HG02610 (cell line): ENCODE results near the gene CT47C1.
"Not testable (repeated sequence)": the region's sequence is repeated elsewhere in the genome, so short reads cannot be mapped to it uniquely, and the experiment has no call there.

Source experiments
- ATAC-seq: cut with Tn5 transposase; IDR thresholded peaks from one replicate; pipeline ENCODE4 v1.9.1; 2021; ENCODE audit warnings: mild to moderate bottlenecking, moderate library complexity; ENCODE audit not compliant: unreplicated experiment

Gene CT47C1

DNA sequence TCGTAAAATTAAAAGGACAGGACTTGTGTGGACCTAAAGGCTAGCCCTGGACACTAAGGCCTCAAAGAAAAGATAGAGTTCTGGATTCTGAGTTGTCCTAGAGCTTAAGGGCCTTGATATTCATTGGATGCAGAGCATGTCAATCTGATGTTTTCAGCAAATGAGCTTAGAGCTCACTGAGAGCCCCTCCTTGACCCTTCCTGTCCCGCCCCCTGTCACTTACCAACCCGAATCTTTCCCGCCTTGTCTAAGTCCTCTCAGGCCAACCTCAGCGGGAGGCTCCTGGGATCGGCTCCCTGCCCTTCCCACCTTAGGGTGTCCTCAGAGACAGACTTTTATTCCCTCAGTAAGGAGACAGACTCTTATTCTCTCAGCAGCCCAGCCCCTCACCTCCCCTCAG, at the start of gene CT47C1:
TSS of gene CT47C1 (plus strand) at position 250 of the 400 bp plus-strand sequence. CDS start 233 bp downstream, outside the sequence.
- ATAC-seq, result no peak

DNA sequence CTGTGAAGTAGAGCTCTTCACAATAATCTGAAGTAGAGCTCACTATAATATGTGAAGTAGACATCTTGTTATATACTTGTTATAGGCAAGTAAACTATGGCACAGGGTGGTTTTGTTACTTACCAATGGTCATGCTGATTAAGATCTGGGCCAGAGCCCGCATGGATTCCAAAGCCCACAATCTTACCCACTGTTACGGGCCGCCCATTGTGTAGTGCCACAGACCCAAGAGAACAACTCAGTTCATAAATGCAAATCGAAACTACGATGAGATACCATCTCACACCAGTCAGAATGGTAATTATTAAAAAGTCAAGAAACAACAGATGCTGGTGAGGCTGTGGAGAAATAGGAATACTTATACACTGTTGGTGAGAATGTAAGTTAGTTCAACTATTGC, 46.9 kb upstream of the CT47C1 start:
- ATAC-seq, result no peak

DNA sequence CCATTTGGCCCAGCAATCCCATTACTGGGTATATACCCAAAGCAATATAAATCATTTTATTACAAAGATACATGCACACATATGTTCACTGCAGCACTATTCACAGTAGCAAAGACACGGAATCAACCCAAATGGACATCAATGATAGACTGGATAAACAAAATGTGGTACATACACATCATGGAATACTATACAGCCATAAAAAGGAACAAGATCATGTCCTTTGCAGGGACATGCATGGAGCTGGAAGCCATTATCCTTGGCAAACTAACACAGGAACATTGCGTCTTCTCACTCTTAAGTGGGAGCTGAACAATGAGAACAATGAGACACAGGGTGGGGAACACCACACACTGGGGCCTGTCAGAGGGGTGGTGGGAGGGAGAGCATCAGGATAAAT, 46.4 kb upstream of the CT47C1 start:
- ATAC-seq, result not testable (repeated sequence)

DNA sequence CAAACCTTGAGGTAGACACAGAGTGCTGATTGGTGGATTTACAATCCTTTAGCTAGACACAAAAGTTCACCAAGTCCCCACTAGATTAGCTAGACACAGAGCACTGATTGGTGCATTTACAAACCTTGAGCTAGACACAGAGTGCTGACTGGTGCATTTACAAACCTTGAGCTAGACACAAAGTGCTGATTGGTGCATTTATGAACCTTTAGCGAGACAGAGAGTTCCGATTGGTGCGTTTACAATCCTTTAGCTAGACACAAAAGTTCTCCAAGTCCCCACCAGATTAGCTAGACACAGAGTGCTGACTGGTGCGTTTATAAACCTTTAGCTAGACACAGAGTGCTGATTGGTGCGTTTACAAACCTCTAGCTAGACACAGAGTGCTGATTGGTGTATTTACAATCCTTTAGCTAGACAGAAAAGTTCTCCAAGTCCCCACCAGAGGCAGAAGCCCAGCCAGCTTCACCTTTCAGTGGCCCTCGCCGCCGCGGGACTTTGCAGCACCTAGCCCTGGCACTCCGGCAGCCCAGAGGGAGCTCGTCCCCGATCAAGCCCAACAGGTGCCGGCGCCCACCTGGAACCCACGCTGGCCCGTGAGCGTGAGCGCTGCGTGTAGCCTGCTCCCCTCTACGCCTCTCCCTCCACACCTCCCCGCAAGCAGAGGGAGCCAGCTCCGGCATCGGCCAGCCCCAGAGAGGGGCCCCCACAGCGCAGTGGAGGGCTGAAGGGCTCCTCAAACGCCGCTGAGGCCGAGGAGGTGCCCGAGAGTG, 44.6 kb upstream of the CT47C1 start:
- not testable (repeated sequence) for ATAC-seq

DNA sequence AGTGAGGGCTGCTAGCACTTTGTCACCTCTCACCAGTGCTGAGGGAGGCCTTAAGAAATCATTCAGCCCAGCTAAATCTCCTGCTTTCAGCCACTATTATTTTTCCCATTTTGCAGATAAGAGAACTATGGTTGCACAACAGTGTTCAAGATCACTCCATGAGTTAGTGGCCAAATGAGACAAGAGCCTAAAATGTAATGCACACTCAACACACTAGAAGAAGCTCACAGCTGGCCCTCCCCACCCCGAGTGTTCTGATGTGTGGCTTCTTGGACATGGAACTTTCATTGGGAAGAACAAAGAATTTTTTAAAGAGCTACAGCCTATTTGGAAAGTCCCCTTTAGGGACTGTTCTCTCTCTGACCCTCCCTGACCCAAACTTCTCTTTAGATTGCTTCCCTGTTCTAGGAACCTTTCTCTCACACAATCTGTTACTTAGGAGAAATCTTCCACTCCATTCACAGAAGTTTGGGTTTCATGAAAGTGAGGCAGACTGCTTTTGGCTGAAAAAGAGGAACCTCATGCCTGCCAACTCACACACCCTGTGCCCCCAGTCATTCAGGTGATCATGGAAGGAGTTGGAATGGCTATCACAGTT, 44.0 kb upstream of the CT47C1 start:
- ATAC-seq, result no peak

DNA sequence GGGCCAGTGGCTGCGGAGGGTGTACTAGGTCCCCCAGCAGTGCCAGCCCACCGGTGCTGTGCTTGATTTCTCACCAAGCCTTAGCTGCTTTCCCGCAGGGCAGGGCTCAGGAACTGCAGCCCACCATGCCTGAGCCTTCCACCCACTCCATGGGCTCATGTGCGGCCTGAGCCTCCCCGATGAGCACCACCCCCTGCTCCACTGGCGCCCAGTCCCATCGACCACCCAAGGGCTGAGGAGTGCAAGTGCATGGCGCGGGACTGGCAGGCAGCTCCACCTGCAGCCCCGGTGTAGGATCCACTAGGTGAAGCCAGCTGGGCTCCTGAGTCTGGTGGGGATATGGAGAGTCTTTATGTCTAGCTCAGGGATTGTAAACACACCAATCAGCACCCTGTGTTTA, 43.1 kb upstream of the CT47C1 start:
- ATAC-seq, result not testable (repeated sequence)

DNA sequence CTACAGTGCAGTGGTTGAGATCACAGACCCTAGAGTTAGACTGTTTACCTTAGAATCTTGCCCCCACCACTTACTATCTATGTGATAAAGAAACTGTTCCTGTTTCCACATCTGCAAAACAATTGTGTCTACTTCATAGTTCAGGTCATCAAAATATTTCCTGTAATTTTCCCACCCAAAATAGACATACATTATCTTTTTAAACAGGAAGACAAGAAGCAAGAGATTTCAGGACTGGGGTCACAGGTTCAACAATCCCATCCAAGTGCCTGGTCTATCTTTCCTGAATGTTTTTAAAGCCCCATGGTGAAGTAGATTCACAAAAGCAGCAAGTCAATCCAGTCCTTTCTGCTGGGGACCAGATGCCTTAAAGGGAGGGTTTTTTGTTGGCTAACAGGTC, 41.8 kb upstream of the CT47C1 start:
- ATAC-seq, result no peak

DNA sequence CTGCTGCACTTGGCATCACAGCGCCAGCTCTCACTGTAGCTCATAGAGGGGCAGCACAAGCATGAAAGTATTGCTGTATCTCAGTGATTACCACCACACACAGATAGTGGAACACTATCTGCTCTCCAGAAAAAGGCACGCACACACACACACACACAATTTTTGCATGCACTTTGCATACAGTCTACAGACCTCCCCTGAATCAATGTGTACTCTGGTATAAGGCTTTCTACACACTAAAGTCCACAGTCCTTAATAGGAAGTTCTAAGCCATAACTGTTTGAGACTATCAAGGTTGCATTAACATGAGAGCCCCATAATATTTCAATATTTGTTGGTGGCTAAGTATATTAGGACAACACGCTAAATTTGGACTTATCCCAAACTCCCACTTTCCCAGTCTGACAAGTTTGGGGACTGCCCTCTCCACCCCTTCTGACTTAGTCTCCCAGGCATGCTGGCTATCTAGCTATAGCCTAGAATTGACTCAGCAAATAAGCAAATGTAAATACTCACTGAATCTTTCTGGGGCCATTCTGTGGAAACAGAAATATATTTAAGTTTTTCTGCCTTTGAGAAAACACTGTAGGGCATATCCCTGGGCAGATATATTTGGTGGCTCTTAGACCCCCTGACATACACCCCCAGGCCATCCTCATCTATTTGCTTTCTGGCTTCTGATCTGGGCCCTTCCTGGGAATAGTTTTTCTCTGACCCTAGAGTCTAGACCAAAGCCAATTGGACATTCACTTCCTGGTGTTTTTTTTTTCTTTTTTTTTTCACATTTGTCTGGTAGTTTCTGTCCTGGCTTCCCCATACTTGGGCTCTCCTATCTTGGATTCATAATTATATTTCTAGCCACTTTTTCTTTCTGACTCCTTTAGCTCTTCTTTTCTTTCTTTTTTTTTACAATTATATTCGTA, 36.4 kb upstream of the CT47C1 start:
- no peak for ATAC-seq

DNA sequence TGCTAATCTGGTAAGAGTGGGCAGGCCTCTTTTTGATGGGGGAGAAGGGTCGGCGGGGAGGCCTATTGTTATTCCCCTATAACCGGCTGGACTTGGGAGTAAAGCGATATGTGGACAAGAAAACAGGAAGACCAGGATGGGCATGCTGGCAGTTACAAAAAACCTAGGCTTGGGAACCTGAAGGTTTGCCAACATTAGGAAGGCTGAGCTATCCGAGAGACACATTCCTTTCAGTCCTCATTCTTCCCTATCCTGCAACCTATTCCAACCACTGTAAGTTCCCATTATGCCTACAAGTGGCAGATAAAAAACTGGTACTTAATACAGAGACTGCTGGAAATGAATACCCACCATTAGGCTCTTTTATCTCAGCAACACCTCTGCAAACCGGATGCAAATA, 32.4 kb upstream of the CT47C1 start:
- ATAC-seq, result no peak

DNA sequence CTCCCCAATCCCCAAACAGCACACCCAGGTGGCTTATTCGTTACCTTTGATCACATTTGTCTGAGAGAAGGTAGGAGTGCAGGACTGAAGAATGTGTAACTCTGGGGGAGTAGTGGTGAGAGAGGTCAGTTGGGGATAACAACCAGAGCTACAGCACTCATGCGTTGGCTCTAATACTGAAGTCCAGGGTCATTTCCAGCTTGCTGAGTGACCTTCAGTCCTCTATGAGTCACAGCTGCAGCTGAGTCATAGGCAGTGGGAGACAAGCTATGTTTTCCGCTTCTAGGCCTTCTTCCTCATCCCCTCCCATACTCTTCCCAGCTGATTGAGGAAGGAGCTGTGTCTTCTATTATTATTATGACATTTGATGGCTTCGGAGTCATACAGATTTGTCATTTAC, 31.6 kb upstream of the CT47C1 start:
- ATAC-seq, result no peak

DNA sequence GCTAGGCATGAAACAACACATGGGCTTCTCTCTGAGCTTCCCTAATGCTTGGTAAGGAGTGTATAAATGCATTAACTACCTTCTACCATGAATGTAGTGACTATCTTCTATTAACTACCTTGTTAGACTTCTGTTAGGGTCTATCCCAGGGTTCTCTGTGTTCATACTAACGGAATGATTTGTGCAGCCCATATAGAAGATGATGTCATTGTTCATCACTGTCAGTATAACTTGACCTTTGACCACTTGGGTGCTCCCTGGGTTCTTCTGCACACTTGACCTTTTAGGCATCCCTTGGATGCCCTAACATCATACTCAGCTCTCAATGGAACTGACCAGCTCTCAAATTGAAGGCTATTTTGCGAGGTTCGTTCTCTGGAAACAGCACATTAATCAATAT, 30.8 kb upstream of the CT47C1 start:
- ATAC-seq, result no peak

DNA sequence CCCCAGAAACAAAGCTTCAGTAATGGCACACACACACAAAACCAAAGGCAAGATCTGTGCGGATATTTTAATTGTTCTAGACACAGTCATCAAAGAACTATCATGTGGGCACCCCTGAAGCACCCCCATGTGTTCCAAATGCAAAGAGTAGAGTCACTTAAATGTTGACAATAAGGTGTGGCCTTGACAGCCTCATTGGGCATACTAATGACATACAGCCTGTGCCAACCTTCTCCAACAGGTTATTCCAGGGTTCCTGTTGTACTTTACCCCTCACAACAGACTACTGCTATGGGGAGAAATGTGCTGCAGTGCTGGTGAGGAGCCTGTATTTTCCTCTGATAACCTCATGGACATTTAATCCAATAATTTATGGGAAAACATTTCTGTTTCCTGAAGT, 29.8 kb upstream of the CT47C1 start:
- no peak for ATAC-seq

DNA sequence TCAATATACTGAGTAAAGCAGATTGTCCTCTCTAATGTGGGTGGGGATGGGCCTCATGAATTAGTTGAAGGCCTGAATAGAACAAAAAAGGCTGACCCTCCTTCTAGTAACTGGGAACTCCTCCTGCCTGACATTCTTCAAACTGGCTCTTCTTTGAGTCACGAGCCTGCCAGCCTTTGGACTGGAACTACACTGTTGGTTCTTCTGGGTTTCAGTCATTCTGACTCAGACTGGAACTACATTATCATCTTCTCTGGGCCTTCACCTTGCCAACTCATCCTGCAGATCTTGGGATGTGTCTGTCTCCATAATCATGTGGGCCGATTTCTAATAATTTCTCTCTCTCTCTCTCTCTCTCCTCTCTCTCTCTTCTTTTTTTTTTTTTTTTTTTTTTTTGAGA, 26.9 kb upstream of the CT47C1 start:
- no peak for ATAC-seq

DNA sequence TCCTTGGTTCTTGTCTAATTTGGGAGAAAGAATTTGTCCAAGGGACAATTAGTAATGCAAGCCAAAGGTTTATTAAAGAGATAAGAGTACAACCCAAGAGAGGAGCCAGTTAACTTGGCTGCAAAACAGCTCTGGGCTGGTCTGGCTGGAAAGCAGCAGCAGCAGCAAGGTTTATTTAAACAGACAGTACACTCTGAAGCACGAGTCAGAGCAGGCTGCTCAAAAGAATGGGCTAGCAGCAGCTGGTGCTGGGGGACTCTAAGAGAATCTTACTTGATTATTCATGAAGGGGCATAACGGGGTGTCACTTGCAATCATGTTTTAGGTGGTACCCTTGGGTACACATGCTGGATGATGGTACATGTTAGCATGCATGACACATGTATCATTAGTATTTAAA, 17.1 kb upstream of the CT47C1 start:
- no peak for ATAC-seq

DNA sequence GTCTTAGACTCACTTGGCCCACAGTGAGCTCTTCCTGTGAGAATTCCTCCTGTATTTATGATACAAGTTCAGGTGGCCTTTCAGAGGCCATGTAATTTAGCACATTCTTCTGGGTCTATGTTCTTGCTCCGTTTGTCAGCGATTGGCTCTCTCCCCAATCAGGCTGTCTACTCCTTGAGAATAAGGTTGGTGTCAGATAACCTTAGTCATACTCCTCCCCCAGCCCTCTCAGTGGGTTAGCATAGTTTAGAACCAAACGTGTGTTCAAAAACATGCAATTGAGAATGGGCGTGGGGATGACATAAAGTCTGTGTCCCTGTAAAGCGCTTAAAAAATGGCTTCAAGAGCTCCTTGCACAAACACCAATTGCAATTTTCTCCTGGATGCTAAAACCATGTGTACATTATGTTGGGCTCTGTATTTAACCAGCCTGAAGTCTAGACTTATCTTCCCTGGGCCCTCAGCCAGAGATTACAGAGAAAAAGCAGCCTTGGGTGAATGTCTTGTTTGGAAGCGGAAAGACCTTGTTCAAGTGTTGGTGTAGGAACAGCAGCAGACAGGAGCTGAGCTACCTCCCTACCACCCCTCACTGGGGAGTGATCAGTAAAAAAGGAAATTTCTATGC, 9.9 kb upstream of the CT47C1 start:
- no peak for ATAC-seq

DNA sequence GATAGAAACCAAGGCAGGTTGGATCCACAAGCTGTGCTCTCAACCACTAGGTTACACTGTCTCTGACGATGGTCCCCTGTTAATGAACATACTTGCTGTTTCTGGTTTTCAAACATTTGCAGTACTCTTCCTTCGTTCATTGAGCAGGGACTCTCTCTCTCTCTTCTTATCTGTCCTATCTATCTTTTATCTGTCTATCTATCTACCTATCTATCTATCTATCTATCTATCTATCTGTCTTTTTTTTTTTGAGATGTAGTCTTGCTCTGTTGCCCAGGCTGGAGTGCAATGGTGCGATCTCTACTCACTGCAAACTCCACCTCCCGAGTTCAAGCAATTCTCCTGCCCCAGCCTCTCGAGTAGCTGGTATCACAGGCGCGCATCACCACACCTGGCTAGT, 9.4 kb upstream of the CT47C1 start:
- no peak for ATAC-seq

DNA sequence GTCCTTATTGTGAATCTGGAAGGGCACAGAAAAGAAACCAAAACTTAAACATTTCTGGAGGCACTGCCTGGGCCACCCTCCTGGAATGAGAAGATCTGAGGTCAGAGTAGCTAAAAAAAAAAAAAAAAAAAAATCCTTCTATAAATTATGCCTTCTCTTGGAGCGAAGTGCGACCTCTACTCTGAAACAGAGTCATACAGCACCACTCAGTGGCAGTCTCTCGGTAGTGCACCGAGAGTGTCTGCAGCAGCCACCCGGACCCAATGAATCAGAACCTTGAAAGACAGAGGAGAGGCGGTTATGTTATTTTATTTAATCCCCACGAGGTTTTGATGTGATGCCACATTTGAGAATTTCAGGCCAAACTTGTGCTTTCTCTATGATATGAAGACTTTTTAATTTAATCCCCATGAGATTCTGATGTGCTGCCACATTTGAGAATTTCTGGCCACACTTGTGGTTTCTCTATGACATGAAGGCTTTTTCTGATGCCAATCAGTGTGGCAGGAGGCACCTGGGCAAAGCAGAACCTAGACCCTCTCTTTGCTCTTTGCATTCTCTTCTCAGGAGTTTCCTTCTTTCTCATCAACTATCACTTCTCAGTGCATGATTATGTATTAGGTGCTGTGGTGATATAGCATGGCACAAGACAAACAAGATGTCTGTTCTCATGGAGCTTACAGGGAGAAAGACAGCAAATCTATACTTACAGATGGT, 5.6 kb upstream of the CT47C1 start:
- no peak for ATAC-seq

DNA sequence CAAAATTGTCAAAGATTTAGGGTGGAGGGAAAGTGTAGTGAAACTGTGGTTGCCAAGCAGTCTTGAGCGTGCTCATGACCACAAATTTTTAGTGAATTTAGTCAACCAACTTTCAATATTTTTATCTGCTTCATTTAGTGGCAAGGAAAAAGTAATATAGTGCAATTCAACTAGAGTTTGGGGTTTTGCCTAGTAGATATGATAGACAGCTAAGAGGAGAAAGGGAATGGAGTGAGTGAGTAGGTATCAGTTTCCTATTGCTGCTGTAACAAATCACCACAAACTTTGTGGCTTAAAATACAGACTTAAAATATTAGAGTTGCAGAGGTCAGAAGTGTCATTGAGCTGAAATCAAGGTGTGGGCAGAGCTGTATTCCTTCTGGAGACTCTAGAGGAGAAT, 3.7 kb upstream of the CT47C1 start:
- no peak for ATAC-seq

DNA sequence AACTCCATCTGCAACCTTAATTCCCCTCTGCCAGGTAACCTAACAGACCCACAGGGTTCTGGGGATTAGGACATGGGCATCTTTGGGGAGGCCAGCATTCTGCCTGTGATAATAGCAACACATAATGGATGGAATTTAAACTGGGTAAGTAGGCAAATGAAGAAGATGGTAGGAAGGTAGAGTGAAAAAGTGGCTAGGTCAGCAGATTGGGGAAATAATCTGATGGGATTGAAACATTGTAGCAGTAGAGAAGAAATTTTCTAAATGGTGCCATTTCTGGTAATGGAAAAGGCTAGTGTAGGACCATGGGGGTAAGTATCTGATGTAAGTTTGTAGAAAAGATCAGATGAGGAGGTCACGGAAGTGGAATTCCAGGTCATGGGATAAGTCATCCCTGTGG, 3.0 kb upstream of the CT47C1 start:
- no peak for ATAC-seq

DNA sequence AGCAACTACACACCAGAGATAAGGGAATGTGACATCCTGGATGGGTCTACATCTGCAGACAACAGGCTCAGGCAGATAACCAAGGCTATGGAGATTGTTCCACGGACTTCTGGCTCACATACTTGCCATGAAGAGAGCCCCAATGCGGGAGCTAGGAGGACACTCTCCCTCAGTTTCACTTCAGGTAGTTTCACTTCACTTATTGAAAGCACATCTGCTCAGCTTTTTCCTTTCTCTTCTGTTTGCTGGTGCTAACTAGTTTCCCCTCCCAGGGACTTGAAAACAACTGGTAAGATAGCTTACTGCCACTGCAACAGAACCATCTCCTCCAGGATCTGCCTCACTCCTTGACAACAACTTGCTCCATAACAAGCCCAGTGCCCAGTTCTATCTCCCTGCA, 1.4 kb upstream of the CT47C1 start:
- peak; percentile 59 for ATAC-seq
